HG02678 (cell line): ENCODE data around the gene KLHL29.
A peak's percentile ranks its signal among the peaks of the same experiment; 100 is the strongest.

Experiments
- ATAC-seq: cut with Tn5 transposase; IDR thresholded peaks from one replicate; pipeline ENCODE4 v1.9.1; 2021; ENCODE audit warnings: mild to moderate bottlenecking, moderate library complexity; ENCODE audit not compliant: unreplicated experiment

Gene KLHL29

GRCh38 chr2:23526114-23526513, 141.1 kb downstream of the KLHL29 start:
- no peak for ATAC-seq

GRCh38 chr2:23526835-23527790, 142.1 kb downstream of the KLHL29 start:
- ATAC-seq, result no peak

- no peak for ATAC-seq
Observed at GRCh38 chr2:23528171-23528570, 143.2 kb downstream of the KLHL29 start.

DNA sequence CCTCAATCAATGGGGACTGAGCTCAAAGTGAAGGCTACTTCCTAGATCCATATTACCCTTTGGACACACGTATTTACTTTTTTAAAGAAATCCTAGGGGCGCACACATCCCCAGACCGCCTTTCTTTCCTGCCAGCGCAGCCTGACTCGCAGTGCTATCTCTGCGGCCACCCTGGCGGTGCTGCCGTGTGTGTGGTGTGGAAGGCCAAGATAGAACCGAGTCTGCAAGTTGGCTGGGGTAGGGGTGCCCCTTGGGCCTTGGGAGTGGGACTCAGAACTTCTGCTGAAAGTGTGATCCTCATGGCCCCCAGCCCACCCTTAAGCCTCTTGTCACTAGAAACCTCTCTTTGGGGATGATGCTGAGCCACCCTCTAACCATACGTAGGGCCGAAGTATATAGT, 143.7 kb downstream of the KLHL29 start:
- ATAC-seq, result no peak

DNA sequence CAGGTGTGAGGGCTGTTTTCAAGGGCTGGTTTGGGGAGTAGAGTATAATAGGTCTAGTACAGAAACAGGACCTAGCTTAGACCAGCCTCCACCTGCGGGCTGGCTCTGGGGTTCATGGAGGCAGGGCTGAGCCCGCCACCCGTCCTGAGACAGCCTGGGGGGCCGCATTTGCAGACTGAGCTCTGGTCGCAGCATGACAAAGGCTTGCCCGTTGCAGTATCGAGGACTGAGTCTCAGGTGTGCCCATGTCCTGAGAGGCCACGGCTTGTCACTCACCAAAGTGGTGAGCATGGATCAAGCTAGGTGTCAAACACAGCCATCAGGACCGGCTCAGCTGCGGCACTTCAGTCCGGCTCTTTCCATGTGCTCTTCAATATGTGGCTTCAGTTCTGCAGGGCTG, 144.7 kb downstream of the KLHL29 start:
- no peak for ATAC-seq

DNA sequence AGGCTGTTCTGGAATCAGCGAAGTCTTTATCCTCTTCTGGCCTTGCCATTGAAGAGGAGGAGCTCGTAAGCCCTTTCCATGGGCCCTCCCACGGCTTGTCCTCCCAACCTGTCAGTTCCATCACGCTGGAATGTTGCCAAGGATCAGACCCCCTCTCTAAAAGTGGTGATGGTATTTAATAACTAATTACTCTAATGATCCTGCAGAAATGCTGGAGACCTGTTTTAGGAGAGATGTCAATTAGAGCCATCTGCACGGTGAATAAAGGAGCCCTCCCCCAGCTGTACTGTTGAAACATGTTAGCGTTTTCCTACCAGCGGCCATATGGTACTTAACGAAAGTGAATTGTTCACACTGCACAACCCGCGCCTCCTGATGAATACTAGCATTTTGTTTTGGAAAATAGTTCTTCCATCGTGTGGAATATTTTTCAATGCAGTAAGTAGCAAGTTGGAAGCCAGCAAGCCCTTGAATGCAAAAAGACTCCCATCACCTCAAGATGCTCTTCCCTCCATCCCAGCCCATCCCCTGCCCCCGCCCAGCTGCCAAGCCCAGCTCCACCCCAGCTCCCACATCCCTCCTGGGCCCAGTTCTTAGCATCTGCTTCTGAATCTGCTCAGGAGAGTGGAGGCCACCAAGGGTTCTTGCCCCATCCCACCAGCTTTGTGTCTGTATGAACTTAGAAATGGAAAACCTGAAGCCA, 145.4 kb downstream of the KLHL29 start:
- ATAC-seq, result no peak

DNA sequence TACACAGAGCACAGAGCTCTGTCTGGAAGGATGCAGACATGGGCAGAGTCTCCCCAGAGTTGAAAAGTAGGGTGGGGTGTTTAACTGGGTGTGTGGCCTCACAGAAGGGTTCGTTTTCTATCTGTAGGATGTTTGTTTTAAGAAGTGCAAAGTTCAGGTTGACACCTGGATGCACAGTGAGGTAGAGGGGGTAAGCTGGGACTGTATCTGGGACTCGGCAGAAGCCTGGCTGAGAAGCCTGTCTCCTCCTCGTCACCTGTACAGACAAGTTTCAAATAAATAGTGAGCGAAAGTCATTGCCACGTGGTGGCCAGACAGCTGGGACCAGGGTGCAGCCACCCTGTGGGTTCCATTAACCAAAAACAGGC, 145.9 kb downstream of the KLHL29 start:
- ATAC-seq, result no peak

DNA sequence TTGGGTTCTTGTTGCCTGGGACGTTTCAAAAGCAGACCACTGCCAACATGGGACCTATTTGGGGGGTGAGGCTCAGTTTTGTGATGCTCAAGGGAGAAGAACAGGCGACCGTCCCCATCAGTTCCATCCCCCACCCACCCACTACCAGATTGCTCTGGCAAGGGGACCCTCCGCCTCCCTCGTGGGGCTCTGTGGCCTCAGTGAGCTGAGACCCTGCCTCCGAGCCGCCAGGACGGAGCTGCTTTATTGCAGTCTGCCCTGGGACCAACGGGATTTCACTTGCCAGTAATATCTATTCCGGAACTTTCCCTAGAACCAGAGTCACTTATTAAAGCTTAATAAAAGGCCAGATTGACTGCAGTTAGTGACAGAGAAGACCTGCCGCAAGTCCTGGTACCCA, 146.3 kb downstream of the KLHL29 start:
- ATAC-seq, result no peak

DNA sequence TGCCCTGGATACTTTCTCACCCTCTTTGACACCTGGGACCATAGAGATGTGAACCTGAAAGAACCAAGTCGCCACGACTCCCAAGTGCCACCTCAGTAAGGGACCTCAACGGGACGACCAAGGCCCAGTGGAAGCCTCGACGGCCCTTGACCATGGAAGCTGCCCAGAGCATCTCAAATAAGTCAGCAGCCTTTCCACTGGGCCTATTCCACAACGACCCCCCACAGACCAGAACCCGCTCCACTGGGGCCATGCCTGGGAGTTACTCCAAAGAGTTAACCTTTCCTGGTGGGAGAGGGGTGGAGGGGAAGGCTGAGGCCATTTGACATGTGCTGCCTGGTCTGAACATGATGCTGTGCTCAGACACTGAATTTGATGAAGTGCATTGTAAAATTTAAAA, 146.9 kb downstream of the KLHL29 start:
- no peak for ATAC-seq

GRCh38 chr2:23532391-23533337, 147.7 kb downstream of the KLHL29 start:
- peak; percentile 77 for ATAC-seq

DNA sequence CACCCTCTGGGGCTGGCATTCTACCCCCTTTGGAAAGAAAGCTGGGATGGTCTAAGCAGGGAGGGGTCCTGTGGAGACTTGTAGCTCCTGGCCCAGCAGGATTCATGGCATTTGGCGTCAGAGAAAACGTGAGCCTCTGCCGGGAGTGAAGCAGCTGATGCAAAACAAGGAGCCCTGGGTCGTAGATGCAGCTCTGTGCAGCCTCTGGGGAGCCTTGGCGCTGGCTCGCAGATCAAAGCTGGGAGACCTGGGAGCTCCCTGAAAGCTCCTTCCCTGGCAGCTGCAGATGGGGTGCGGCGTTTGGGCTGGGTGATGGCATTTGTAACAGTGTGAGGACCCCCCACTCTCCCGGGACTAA, 148.3 kb downstream of the KLHL29 start:
- no peak for ATAC-seq

DNA sequence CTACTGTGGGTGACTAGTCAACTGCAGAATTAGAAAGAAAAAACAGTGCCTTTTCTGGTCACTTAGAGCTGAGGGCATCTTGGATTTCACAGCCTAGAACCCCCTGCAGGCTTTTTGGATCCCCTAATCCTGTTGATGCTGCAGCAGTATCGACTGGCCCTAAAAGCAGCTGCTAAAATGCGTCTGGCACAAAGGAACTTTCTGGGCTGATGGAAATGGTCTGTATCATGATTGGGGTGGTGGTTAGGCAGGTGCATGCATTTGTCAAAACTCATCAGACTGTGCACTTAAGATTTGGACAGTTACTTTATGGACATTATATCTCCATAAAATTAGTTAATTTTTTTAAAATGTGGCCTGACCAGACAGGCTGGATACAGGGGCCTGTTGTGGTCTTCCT, 149.8 kb downstream of the KLHL29 start:
- ATAC-seq, result no peak

GRCh38 chr2:23536326-23536725, 151.3 kb downstream of the KLHL29 start:
- ATAC-seq, result no peak

GRCh38 chr2:23537991-23538390, 153.0 kb downstream of the KLHL29 start:
- ATAC-seq, result no peak

DNA sequence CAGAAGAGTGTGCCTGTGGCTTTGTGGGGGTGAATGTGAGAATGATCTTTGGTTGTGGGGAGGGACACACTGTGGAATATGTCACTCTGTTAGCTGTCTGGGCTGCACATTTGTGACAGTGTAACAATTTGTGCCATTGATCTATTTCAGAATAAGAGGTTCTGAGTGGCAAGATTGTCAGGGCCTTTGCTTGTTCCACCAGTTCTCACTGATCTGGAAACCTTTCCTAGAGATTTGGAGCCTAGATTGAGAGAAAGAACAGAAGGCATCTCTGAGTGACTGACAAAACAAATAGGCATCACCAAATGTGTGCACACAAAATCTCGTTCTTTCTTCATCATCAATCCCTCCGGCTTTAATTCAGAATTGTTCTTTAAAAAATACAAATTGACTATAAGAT, 153.6 kb downstream of the KLHL29 start:
- ATAC-seq, result no peak

GRCh38 chr2:23540804-23541360, 155.9 kb downstream of the KLHL29 start:
- ATAC-seq, result no peak

DNA sequence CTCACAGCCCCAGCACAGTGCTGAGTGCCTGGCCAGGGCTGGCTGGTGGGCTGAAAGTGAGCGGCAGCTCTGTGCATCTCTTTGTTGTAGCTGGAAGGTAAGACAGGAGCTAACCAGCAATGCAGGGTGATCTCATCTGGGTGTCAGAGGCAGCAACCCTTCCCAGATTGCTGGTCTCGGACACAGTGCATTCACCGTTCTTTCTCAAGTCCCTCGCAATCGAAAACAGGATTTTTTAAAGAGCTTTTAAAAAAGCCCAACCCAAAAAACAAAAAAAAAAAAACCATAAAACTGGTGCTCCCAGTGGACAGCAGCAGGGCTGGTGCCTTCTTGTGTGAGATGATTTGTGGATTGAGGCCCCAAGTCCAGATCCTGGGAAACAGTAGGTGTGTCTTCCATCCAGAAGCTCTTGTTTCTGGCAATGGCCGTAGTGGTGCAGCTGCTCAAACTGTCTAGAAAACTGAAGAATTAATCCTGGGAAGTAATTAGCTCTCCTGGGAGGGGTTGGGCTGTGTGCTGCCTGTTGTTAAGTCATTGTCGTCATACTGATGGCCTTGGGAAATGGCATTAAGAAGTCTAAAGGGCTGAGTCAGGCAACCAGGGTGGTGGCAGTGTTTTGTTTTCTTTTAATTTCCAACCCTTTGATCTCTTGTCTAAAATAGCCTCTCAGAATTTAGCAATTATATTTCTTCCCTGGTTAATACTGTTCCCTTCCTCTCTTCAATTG, 156.7 kb downstream of the KLHL29 start:
- no peak for ATAC-seq

DNA sequence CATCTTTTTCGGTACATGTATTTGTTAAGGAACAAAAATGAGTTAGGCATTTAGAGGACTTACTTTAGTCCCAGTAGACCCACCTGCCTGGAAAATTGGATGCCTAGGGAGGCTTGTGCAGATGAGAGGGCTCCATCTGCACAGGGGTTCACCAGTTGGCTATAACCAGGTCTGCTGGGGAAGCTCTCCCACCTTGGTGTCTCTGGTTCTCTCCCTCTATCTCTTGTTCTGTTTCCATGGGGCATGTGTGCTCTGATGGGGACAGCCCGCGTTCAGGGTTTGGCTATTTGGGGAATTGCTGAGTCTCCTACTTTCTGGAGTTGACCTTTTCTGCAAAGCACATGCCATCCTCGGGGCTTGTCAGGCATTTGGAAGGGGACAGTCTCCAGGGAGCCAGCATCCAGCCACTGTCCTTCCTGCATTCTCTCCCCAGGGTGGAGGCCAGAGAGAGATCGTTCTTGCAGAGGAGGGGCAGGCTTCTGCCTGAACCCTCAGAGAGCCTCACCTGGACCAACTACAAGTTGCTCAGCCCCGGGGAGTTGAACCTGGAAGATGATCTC, 157.3 kb downstream of the KLHL29 start:
- ATAC-seq, result no peak

- no peak for ATAC-seq
Observed at GRCh38 chr2:23543302-23543701, 158.3 kb downstream of the KLHL29 start.

GRCh38 chr2:23543728-23544127, 158.7 kb downstream of the KLHL29 start:
- ATAC-seq, result no peak
